Mucosa of stomach (tissue), 1 donor: Measurements from ENCODE around the gene ADGRF3.
A peak's percentile ranks its signal among the peaks of the same experiment; 100 is the strongest.
"Not testable (repeated sequence)": the region's sequence is repeated elsewhere in the genome, so short reads cannot be mapped to it uniquely, and the experiment has no call there.

Experiments used
- H3K27me3 ChIP-seq: one replicate; pipeline ENCODE4 v1.7.0; 2013; ENCODE audit warnings: mild to moderate bottlenecking, low read length; ENCODE audit not compliant: control insufficient read depth, insufficient read depth
- H3K36me3 ChIP-seq: one replicate; pipeline ENCODE4 v1.7.0; 2013; ENCODE audit warnings: low read length; ENCODE audit not compliant: control insufficient read depth, insufficient read depth
- H3K4me1 ChIP-seq: one replicate; pipeline ENCODE4 v1.7.0; 2013; ENCODE audit warnings: mild to moderate bottlenecking, low read length; ENCODE audit not compliant: control insufficient read depth, insufficient read depth
- H3K4me3 ChIP-seq: one replicate; pipeline ENCODE4 v1.7.0; 2013; ENCODE audit warnings: low read length
- H3K9ac ChIP-seq: one replicate; pipeline ENCODE4 v1.7.0; 2013; ENCODE audit warnings: mild to moderate bottlenecking, low read length, moderate library complexity
- H3K9me3 ChIP-seq: one replicate; pipeline ENCODE4 v1.7.0; 2013; ENCODE audit warnings: mild to moderate bottlenecking, low read length, moderate library complexity; ENCODE audit not compliant: control insufficient read depth
- donor health status: Pancreatic carcinoma.

ADGRF3 gene

GRCh38 chr2:26345545-26346453 lies 790 bp downstream of the ADGRF3 start, which contains the start of gene SELENOI:
Gene SELENOI (plus strand): TSS chr2:26346143. CDS start chr2:26346233, 90 bp downstream.
- H3K36me3 ChIP-seq = no peaks in the 10 kb centered on the region
- H3K4me3 ChIP-seq = peak within 1 kb of the TSS; percentile 95
- H3K9me3 ChIP-seq = no peaks in the 10 kb centered on the region

GRCh38 chr2:26345283-26345544 lies 1.4 kb downstream of the ADGRF3 start:
- peak overlapping the region; percentile 98 for H3K9ac ChIP-seq
- H3K27me3 ChIP-seq = no peaks in the 10 kb centered on the region
- H3K9me3 ChIP-seq = no peaks in the 10 kb centered on the region
- H3K4me3 ChIP-seq = peak overlapping the region; percentile 95
- H3K4me1 ChIP-seq = peaks cover 17% of the 10 kb centered on the region
- no peaks in the 10 kb centered on the region for H3K36me3 ChIP-seq

More at GRCh38 chr2:26345545-26346453, 790 bp downstream of the ADGRF3 start, which contains the start of gene SELENOI:
- Histone ChIP-seq H3K9ac (peak within 1 kb of the TSS; percentile 98), H3K27me3 (no peaks in the 10 kb centered on the region), H3K4me1 (peaks cover 17% of the 10 kb centered on the region)

GRCh38 chr2:26344581-26345282 lies 1.9 kb downstream of the ADGRF3 start:
- Histone ChIP-seq H3K36me3 (no peaks in the 10 kb centered on the region), H3K27me3 (no peaks in the 10 kb centered on the region), H3K9ac (peak overlapping the region; percentile 98), H3K9me3 (no peaks in the 10 kb centered on the region), H3K4me1 (peaks cover 17% of the 10 kb centered on the region), H3K4me3 (peak overlapping the region; percentile 95)

- no peaks in the 10 kb centered on the region for H3K27me3 ChIP-seq
- no peaks in the 10 kb centered on the region for H3K36me3 ChIP-seq
- no peak overlapping the region for H3K4me3 ChIP-seq
- no peak overlapping the region for H3K9ac ChIP-seq
- no peaks in the 10 kb centered on the region for H3K9me3 ChIP-seq
- H3K4me1 ChIP-seq = peaks cover 7% of the 10 kb centered on the region
Observed at GRCh38 chr2:26340831-26341230, 5.8 kb downstream of the ADGRF3 start.

- H3K36me3 ChIP-seq = no peaks in the 10 kb centered on the region
- no peaks in the 10 kb centered on the region for H3K9me3 ChIP-seq
- no peak overlapping the region for H3K4me3 ChIP-seq
- no peaks in the 10 kb centered on the region for H3K4me1 ChIP-seq
- no peak overlapping the region for H3K9ac ChIP-seq
- H3K27me3 ChIP-seq = no peaks in the 10 kb centered on the region
Observed at GRCh38 chr2:26337298-26337697, 9.3 kb downstream of the ADGRF3 start.

- Histone ChIP-seq H3K9ac (no peak overlapping the region), H3K9me3 (no peaks in the 10 kb centered on the region), H3K36me3 (no peaks in the 10 kb centered on the region), H3K27me3 (no peaks in the 10 kb centered on the region), H3K4me3 (no peak overlapping the region), H3K4me1 (no peaks in the 10 kb centered on the region)
Observed at GRCh38 chr2:26336719-26337118, 9.9 kb downstream of the ADGRF3 start.

GRCh38 chr2:26335231-26335630 lies 11.4 kb downstream of the ADGRF3 start:
- H3K9me3 ChIP-seq = no peaks in the 10 kb centered on the region
- H3K36me3 ChIP-seq = no peaks in the 10 kb centered on the region
- no peaks in the 10 kb centered on the region for H3K4me1 ChIP-seq
- no peak overlapping the region for H3K9ac ChIP-seq
- no peaks in the 10 kb centered on the region for H3K27me3 ChIP-seq
- H3K4me3 ChIP-seq = no peak overlapping the region

- Histone ChIP-seq H3K36me3 (no peaks in the 10 kb centered on the region), H3K27me3 (no peaks in the 10 kb centered on the region), H3K9ac (no peak overlapping the region), H3K4me1 (no peaks in the 10 kb centered on the region), H3K9me3 (no peaks in the 10 kb centered on the region), H3K4me3 (no peak overlapping the region)
Observed at GRCh38 chr2:26333293-26333692, 13.3 kb downstream of the ADGRF3 start.

GRCh38 chr2:26331321-26331720 lies 15.3 kb downstream of the ADGRF3 start:
- not testable (repeated sequence) for H3K27me3 ChIP-seq, H3K4me3 ChIP-seq, H3K4me1 ChIP-seq, H3K36me3 ChIP-seq, H3K9ac ChIP-seq, H3K9me3 ChIP-seq

- no peak overlapping the region for H3K9ac ChIP-seq
- H3K9me3 ChIP-seq = no peaks in the 10 kb centered on the region
- no peaks in the 10 kb centered on the region for H3K27me3 ChIP-seq
- H3K4me1 ChIP-seq = no peaks in the 10 kb centered on the region
- no peaks in the 10 kb centered on the region for H3K36me3 ChIP-seq
- H3K4me3 ChIP-seq = no peak overlapping the region
Observed at GRCh38 chr2:26330604-26331003, 16.0 kb downstream of the ADGRF3 start.

GRCh38 chr2:26330114-26330549 lies 16.5 kb downstream of the ADGRF3 start:
- Histone ChIP-seq H3K9ac (no peak overlapping the region), H3K4me3 (no peak overlapping the region), H3K36me3 (no peaks in the 10 kb centered on the region)

GRCh38 chr2:26329083-26329482 lies 17.5 kb downstream of the ADGRF3 start:
- not testable (repeated sequence) for H3K9ac ChIP-seq, H3K9me3 ChIP-seq, H3K4me3 ChIP-seq, H3K4me1 ChIP-seq, H3K36me3 ChIP-seq, H3K27me3 ChIP-seq

More at GRCh38 chr2:26330114-26330549, 16.5 kb downstream of the ADGRF3 start:
- no peaks in the 10 kb centered on the region for H3K4me1 ChIP-seq
- H3K27me3 ChIP-seq = no peaks in the 10 kb centered on the region
- H3K9me3 ChIP-seq = no peaks in the 10 kb centered on the region
